GM12891 (cell line): ENCODE measurements around the gene RAB9A.
"Not testable (repeated sequence)": the region's sequence is repeated elsewhere in the genome, so short reads cannot be mapped to it uniquely, and the experiment has no call there.

Source experiments
- POLR2A ChIP-seq: IDR thresholded peaks from 2 replicates; pipeline ENCODE4 v1.6.1; 2011; ENCODE audit warnings: low read depth, low read length, control low read depth
- POLR2AphosphoS5 ChIP-seq: IDR thresholded peaks from 2 replicates; pipeline ENCODE4 v1.6.1; 2011; ENCODE audit warnings: low read depth, low read length, control low read depth
- SPI1 ChIP-seq: IDR thresholded peaks from 2 replicates; pipeline ENCODE4 v1.6.1; 2011; ENCODE audit warnings: low read depth, low read length, control low read depth
- TAF1 ChIP-seq: IDR thresholded peaks from 2 replicates; pipeline ENCODE4 v1.6.1; 2011; ENCODE audit warnings: low read depth, low read length, control low read depth

GRCh38 chrX:13648336-13648735, 40.6 kb upstream of the RAB9A start:
- not testable (repeated sequence) for TF ChIP-seq POLR2AphosphoS5, TAF1, POLR2A, SPI1
